DMS79 (cell line): ENCODE data around the gene DNAH11.
A peak's percentile ranks its signal among the peaks of the same experiment; 100 is the strongest.
"Not testable (repeated sequence)": the region's sequence is repeated elsewhere in the genome, so short reads cannot be mapped to it uniquely, and the experiment has no call there.

ENCODE experiments used
- DNase-seq: peaks from one replicate; lab custom pipeline; 2025; lab: John Stamatoyannopoulos, UW

The DNAH11 gene

DNA sequence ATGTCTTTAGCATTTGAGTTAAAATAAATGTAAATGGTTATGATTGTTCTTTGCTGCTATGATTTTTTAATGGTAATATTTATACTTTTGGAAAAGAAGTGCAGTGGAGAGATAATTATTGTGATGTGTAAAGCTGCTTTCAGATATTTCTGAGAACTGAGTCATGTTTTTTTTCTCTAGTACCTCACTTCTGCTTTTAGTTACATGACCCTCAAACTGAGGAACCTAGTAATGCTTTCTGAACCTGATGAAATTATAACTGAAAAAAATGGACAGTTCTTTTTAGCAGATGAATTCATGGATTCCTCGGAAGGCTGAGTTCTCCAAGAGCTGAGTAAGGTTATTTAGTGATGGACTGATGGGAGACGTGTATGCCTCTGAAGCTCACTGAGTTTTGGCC is 235.1 kb downstream of the DNAH11 start:
- DNase-seq: no peak

- DNase-seq: no peak
These were observed 236.1 kb downstream of the DNAH11 start for GRCh38 chr7:21778953-21779352.

GRCh38 chr7:21782996-21783395 is 240.2 kb downstream of the DNAH11 start:
- DNase-seq: no peak

- no peak for DNase-seq
These were observed 242.2 kb downstream of the DNAH11 start for GRCh38 chr7:21784989-21785388.

DNA sequence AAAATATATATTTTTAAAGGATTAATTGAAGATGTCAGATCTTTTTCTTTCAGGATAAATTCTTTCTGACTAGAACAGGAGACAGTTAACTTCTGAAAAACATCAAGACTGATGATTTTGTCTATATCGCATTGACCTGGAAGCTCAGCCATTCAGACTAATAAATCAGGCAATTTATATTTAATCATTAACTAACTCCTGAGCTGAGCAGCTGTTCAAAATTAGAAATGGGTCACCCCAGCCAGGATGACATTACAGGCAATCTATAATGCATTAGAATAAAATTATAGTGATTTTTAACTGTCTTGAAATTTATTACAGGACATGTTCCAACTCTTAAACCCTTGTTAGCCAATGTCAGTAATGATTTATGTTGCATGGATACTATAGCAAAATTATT is 263.0 kb downstream of the DNAH11 start:
- no peak for DNase-seq

DNA sequence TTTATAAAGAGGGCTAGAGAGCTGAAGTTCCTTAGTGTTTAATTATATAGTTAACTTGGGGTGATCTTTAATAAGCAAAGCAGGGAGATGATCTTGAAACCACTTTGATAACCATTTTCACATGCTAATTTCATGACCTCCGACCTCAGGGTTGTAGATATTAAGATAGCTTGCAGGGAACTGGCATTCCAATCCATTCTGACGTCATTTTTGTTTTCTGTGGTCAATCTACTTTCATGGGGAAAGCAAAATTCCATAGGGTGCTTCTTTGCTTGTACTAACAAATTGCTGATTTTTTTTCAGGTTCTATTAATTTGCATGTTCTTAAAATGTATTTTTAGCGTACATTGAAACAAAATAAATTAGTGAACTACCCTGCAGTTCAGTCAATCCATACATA is 263.5 kb downstream of the DNAH11 start:
- DNase-seq: no peak

GRCh38 chr7:21819048-21819447 is 276.2 kb downstream of the DNAH11 start:
- DNase-seq: no peak

GRCh38 chr7:21828841-21829240 is 286.0 kb downstream of the DNAH11 start:
- DNase-seq: peak; percentile 2

- no peak for DNase-seq
These were observed 286.9 kb downstream of the DNAH11 start for GRCh38 chr7:21829731-21830130.

DNA sequence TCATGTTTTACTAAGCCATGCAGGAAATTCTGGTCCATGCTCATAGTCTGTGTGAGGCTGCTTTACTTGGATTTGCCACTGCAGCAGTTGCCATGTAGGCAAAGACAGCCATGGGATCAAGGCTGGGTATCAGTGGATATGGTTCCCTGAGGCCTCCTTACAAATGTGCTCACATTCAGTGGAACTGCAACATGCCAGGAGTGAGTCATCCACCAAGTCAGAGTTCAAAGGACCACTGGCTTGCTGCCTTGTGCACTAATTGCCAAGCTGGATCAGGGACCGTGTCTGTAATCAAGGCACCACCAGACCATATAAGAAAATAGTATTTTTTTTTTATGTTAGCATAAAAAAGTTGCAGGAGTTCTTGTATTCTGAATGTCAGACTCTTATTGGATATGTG is 301.9 kb downstream of the DNAH11 start:
- no peak for DNase-seq

DNA sequence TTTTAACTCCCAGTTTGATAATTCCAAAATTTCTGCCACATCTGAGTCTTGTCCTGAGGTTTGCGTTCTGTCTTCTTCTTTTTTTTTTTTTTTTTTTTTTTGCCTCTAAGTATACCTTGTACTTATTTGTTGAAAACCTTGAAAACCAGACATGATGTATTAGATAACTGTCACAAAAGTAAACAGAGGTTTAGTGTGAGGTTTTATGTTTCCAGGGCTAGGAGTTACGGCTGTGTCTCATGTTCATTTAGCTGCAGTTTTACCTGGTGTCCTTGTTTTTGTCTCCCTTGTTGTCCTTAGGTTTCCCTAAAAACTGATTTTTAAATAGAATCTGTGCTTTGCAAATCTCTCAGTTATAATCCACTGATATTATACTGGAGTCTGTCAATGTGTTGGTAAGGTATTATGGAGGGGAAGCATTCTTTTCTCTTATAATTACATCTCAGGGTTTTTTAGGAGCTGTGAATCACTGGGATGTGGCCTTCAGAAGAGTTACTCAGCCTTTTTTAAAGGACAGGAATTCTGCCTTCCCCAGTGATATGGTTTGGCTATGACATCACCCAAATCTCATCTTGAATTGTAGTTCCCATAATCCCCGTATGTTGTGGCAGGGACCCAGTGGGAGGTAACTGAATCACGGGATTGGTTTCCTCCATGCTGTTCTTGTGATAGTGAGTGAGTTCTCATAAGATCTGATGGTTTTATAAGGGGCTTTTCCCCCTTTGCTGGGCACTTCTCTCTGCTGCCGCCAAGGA is 307.9 kb downstream of the DNAH11 start:
- DNase-seq: no peak

DNA sequence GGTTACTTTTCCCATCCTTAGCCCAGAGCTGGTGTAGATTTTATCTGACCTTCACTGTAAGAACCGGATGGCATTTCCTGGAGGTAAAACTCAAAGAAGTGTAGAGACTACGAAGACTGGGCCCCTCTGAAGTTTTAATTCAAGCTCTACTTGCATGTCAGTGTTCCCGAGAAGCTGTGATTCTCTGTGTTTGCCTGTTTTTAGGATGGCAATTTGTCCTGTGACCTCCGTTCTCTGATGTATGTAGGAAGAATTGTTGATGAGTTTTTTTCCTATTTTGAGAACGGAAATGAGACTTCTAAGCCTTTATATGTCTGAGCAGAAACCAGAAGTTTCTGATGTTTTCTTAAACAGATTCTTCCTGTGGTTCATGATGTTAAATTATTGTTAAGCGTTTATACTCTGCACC is 308.7 kb downstream of the DNAH11 start:
- DNase-seq: no peak

DNA sequence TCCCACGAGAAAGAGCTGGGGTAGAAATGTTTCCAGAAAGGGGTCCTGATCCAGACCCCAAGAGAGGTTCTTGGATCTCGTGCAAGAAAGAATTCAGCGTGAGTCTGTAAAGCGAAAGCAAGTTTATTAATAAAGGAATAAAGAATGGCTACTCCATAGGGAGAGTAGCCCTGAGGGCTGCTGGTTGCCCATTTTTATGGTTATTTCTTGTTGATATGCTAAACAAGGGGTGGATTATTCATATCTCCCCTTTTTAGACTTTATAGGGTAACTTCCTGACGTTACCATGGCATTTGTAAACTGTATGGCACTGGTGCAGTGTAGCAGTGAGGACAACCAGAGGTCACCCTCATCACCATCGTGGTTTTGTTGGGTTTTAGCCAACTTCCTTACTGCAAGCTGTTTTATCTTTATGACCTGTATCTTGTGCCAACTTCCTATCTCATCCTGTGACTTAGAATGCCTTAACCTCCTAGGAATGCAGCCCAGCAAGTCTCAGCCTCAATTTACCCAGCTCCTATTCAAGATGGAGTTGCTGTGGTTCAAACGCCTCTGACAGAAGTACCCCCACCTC is 322.9 kb downstream of the DNAH11 start:
- not testable (repeated sequence) for DNase-seq

DNA sequence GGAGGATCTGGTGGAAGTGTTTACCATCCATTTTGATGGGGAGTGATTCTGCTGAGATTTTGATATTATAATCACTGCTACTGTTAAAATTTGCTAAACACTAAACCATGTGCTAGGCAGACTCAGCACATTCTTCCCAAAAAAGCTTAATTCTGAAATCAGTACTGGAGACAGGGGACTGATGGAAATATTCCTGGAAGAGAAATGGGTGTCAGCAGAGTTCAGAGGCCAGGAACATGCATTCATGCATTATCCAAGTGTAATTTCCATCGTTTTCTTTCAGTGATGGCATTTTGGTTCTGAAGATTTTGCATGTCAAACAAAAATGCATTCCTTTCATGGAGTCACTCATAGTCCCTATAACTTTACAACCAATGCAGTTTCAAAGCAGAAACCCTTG is 323.9 kb downstream of the DNAH11 start:
- no peak for DNase-seq

DNA sequence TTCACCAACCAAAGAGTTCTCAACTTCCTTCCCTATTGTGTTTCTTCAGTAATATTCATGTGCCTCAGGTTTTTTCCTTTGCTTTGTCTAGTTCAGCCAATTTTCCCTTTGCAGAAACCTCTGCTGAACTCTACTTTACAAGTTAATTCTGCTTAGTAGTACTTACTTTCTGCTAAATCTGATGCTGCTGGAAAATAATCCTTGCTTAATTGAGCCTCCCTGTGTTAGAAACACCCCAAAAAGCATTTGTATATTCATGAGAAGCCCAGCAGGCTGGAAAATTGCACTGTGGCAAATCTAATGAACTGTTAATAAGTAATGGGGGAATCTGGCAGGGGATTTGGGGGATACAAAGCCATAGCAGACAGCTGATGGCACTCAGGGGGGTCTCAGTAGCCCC is 324.4 kb downstream of the DNAH11 start:
- DNase-seq: no peak

GRCh38 chr7:21867816-21868575 is 325.2 kb downstream of the DNAH11 start:
- no peak for DNase-seq

GRCh38 chr7:21868576-21868850 is 325.7 kb downstream of the DNAH11 start:
- DNase-seq: no peak

- DNase-seq: no peak
These were observed 327.1 kb downstream of the DNAH11 start for GRCh38 chr7:21869785-21870402.

- DNase-seq: no peak
These were observed 340.2 kb downstream of the DNAH11 start for GRCh38 chr7:21883069-21883468.

DNA sequence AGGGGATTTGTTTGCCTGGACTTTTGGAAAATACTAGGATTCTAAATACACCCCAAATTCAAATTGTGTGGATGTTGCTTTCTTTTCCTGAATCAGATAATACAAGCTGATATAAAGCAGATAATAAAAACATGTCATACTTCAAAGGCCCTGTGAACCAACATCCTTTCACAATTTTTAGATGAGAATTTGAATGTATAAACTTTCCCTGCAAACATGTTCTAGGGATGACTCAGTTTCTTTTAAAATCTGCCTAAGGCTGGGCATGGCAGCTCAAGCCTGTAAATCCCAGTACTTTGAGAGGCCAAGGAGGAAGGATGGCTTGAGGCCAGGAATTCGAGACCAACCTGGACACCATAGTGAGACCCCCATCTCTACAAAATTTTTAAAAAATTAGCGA is 340.7 kb downstream of the DNAH11 start:
- DNase-seq: not testable (repeated sequence)

DNA sequence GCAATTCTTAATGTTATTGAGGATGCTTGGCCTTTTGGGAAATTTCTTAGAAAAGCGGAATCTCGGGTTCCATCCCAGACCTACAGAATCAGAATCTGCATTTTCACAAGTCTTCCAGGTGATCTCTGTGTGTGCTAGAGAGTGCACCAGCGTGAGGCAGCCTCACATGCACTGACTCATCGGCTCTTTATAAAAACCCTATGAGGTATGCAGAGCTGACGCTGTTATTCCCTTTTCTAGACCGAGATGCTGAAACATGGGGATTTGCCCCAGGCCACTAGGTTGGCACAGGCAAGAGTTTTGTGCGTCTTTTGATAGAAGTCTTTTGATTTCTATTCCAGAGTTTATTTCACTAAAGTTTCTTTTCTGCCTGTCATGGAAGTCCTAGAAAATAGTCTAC is 341.7 kb downstream of the DNAH11 start:
- no peak for DNase-seq

- DNase-seq: no peak
These were observed 343.6 kb downstream of the DNAH11 start for GRCh38 chr7:21886396-21886795.

DNA sequence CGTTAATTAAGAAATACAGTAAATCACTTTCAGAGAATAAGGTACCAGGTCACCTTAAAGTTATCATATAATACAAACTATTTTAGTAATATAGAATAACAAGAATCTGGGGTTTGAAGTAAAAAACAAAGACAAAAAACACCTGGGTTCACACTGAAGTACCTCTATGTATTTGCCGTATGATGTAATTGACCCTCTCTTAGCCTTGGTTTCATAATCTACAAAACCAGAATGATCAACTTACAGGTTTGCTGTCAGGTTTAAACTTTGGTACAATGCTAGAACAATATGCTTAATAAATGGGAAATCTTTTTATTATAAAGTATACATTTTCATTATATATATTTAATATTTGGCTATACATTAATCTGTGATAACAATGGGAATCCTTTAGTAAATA is 344.5 kb downstream of the DNAH11 start:
- no peak for DNase-seq
